Measurements from ENCODE around the gene OR5AU1. TPM values are rescaled to one million over a fixed set of nuclear protein-coding genes. Genes with fewer than 3 reads are reported as not detected.
A peak's percentile ranks its signal among the peaks of the same experiment; 100 is the strongest.

Gene OR5AU1
- total and polyA plus RNA-seq, 2 experiments from 2014 or later, result not detected

GRCh38 chr14:21202463-21203358 lies 46.8 kb upstream of the OR5AU1 start:
- DNase-seq, result no peak
- no peaks in the 10 kb centered on the region for H3K9me3 ChIP-seq (ENCODE audit: low read depth)
- no peak overlapping the region for H3K27ac ChIP-seq
- TF ChIP-seq EZH2 (IDR thresholded peaks at IDR 0.05; ENCODE audit: insufficient read depth, poor library complexity, severe bottlenecking) (no peak), EZH2phosphoT487 (IDR thresholded peaks at IDR 0.05; ENCODE audit: insufficient read depth, low read depth) (no peak)
- no peak overlapping the region for H3K9ac ChIP-seq
- no peak overlapping the region for H2AFZ ChIP-seq
- no peaks in the 10 kb centered on the region for H3K27me3 ChIP-seq (replicated peaks; ENCODE audit: insufficient read depth)
- peaks cover 10% of the 10 kb centered on the region; the same call in 1 of the 2 replicates for H4K20me1 ChIP-seq (ENCODE audit: insufficient read depth)
- no peak overlapping the region for H3K4me3 ChIP-seq
- peaks cover 7% of the 10 kb centered on the region for H3K79me2 ChIP-seq (ENCODE audit: insufficient read depth)
- H3K4me2 ChIP-seq (ENCODE audit: unreplicated experiment), result peak overlapping the region; percentile 16
- H3K9me2 ChIP-seq (ENCODE audit: insufficient read depth), result no peaks in the 10 kb centered on the region
- peaks cover 35% of the 10 kb centered on the region for H3K36me3 ChIP-seq (ENCODE audit: low read depth)
- in situ Hi-C loops (cut with MboI), result no loop called here
- peaks cover 96% of the 10 kb centered on the region for H3F3A ChIP-seq (ENCODE audit: insufficient read depth)
- WGBS, 2 experiments (ENCODE audit: low coverage in 1 of 2, low lambda C conversion rate in 2 of 2, missing lambda C conversion rate in 2 of 2), result 87 to 93% methylated on average over 4 of the region's 4 CpGs
- peaks cover 10% of the 10 kb centered on the region for H3K4me1 ChIP-seq (ENCODE audit: insufficient read depth)

- WGBS, 2 experiments (ENCODE audit: low coverage in 1 of 2, low lambda C conversion rate in 2 of 2, missing lambda C conversion rate in 2 of 2), result 57 to 63% methylated on average over 12 of the region's 12 CpGs
- in situ Hi-C loops (cut with MboI), result no loop called here
Measured at GRCh38 chr14:21201732-21202462, 46.0 kb upstream of the OR5AU1 start.

GRCh38 chr14:21200752-21201461 lies 45.0 kb upstream of the OR5AU1 start:
- DNase-seq, result no peak
- no peak overlapping the region for H3K4me3 ChIP-seq
- H3K4me1 ChIP-seq (ENCODE audit: insufficient read depth), result peaks cover 10% of the 10 kb centered on the region
- H3K9me2 ChIP-seq (ENCODE audit: insufficient read depth), result no peaks in the 10 kb centered on the region
- H2AFZ ChIP-seq, result no peak overlapping the region
- no peak overlapping the region for H3K9ac ChIP-seq
- TF ChIP-seq EZH2 (IDR thresholded peaks at IDR 0.05; ENCODE audit: insufficient read depth, poor library complexity, severe bottlenecking), result no peak
- TF ChIP-seq EZH2phosphoT487 (IDR thresholded peaks at IDR 0.05; ENCODE audit: insufficient read depth, low read depth), result no peak
- H3K79me2 ChIP-seq (ENCODE audit: insufficient read depth), result no peaks in the 10 kb centered on the region; the same call in 1 of the 2 replicates
- H3K27me3 ChIP-seq (replicated peaks; ENCODE audit: insufficient read depth), result no peaks in the 10 kb centered on the region
- H4K20me1 ChIP-seq (ENCODE audit: insufficient read depth), result peaks cover 5% of the 10 kb centered on the region; the same call in 1 of the 2 replicates
- 69% methylated on average over 5 of the region's 5 CpGs for WGBS, 2 experiments (ENCODE audit: low coverage in 1 of 2, low lambda C conversion rate in 2 of 2, missing lambda C conversion rate in 2 of 2)
- no peak overlapping the region for H3K27ac ChIP-seq
- peaks cover 93% of the 10 kb centered on the region for H3F3A ChIP-seq (ENCODE audit: insufficient read depth)
- in situ Hi-C loops (cut with MboI), result no loop called here
- peaks cover 18% of the 10 kb centered on the region for H3K36me3 ChIP-seq (ENCODE audit: low read depth)
- no peaks in the 10 kb centered on the region for H3K9me3 ChIP-seq (ENCODE audit: low read depth)
- H3K4me2 ChIP-seq (ENCODE audit: unreplicated experiment), result no peak overlapping the region

More at GRCh38 chr14:21201732-21202462, 46.0 kb upstream of the OR5AU1 start:
- no peak overlapping the region for H3K9ac ChIP-seq
- H4K20me1 ChIP-seq (ENCODE audit: insufficient read depth), result peaks cover 6% of the 10 kb centered on the region; the same call in 1 of the 2 replicates
- H3K9me3 ChIP-seq (ENCODE audit: low read depth), result no peaks in the 10 kb centered on the region
- peak overlapping the region; percentile 16 for H3K4me2 ChIP-seq (ENCODE audit: unreplicated experiment)
- H3F3A ChIP-seq (ENCODE audit: insufficient read depth), result peaks cover 96% of the 10 kb centered on the region
- peak; percentile 29 for DNase-seq
- no peaks in the 10 kb centered on the region for H3K27me3 ChIP-seq (replicated peaks; ENCODE audit: insufficient read depth)
- H3K4me1 ChIP-seq (ENCODE audit: insufficient read depth), result peaks cover 10% of the 10 kb centered on the region
- no peak overlapping the region for H2AFZ ChIP-seq
- TF ChIP-seq EZH2 (IDR thresholded peaks at IDR 0.05; ENCODE audit: insufficient read depth, poor library complexity, severe bottlenecking) (no peak), EZH2phosphoT487 (IDR thresholded peaks at IDR 0.05; ENCODE audit: insufficient read depth, low read depth) (no peak)
- no peaks in the 10 kb centered on the region; the same call in 1 of the 2 replicates for H3K79me2 ChIP-seq (ENCODE audit: insufficient read depth)
- H3K36me3 ChIP-seq (ENCODE audit: low read depth), result peaks cover 26% of the 10 kb centered on the region
- H3K27ac ChIP-seq, result no peak overlapping the region
- H3K9me2 ChIP-seq (ENCODE audit: insufficient read depth), result no peaks in the 10 kb centered on the region
- no peak overlapping the region for H3K4me3 ChIP-seq

Measured in GM23248 (cell line).